Mammary epithelial cell (primary cell): Measurements from ENCODE around the gene DNMT3A.

Experiments used
- EZH2 ChIP-seq: IDR thresholded peaks from 2 replicates; pipeline ENCODE4 v1.6.1; 2012; ENCODE audit warnings: low read length, inconsistent platforms, borderline replicate concordance
- TF ChIP-seq, protein P1 (sequence below), 2 donors: IDR thresholded peaks in 1 of 2; conservative IDR thresholded peaks in 1 of 2; 2 replicates each; pipeline ENCODE4 v1.5.1; 2011 to 2012; ENCODE audit warnings: inconsistent platforms in 2 of 2, low read length in 2 of 2, mild to moderate bottlenecking in 2 of 2, control low read depth in 1 of 2, low read depth in 1 of 2; ENCODE audit not compliant: insufficient read depth in 1 of 2; ENCODE audit errors: extremely low read depth in 1 of 2

GRCh38 chr2:25286723-25287483 is 54.8 kb downstream of the DNMT3A start:
- TF ChIP-seq, protein P1, sequence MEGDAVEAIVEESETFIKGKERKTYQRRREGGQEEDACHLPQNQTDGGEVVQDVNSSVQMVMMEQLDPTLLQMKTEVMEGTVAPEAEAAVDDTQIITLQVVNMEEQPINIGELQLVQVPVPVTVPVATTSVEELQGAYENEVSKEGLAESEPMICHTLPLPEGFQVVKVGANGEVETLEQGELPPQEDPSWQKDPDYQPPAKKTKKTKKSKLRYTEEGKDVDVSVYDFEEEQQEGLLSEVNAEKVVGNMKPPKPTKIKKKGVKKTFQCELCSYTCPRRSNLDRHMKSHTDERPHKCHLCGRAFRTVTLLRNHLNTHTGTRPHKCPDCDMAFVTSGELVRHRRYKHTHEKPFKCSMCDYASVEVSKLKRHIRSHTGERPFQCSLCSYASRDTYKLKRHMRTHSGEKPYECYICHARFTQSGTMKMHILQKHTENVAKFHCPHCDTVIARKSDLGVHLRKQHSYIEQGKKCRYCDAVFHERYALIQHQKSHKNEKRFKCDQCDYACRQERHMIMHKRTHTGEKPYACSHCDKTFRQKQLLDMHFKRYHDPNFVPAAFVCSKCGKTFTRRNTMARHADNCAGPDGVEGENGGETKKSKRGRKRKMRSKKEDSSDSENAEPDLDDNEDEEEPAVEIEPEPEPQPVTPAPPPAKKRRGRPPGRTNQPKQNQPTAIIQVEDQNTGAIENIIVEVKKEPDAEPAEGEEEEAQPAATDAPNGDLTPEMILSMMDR (conservative IDR thresholded peaks at IDR 0.05 in 1 of 2, IDR thresholded peaks at IDR 0.05 in 1 of 2; ENCODE audit: extremely low read depth in 1 of 2, insufficient read depth in 1 of 2, low read depth in 1 of 2, low read length in 2 of 2), result no peak
- no peak for TF ChIP-seq EZH2
